ENCODE results near the gene PCGF5. TPM values are rescaled to one million over a fixed set of nuclear protein-coding genes. Genes with fewer than 3 reads are reported as not detected.

Gene PCGF5
- total and polyA plus RNA-seq, 11 donors = 54.2 to 90.7 (median 85.6) TPM

DNA sequence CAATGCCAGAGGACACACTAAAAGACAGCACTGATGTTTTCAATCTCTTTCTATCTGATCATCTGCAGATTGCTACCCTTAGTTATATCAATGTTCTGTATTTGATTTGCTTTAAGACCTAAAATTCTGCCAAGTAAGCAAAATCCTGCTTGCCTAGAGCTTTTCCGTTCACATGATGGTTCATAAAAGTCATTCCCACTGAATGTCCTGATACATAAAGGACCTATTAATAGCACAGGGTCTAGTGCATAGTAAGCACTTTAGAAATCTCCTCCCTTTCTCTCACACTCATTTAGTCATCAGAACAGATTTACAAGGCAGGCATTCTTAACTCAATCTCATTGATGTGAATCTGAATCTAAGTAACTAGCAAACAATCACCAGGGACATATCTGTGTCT is 68.8 kb downstream of the PCGF5 start:
- Histone ChIP-seq H3K4me3 (no peak overlapping the region), H3K4me1 (peaks cover 0 to 45% (median 15%) of the 10 kb centered on the region in 12 donors), H3K27ac (peak overlapping the region in 1 of 12 donors; percentile 0), H3K36me3 (peaks cover 0 to 5% (median 0%) of the 10 kb centered on the region in 9 donors), H3K27me3 (no peaks in the 10 kb centered on the region), H3K9me3 (no peaks in the 10 kb centered on the region)
- intact Hi-C loops (cut with DNase I) = no loop called here
- ATAC-seq (peak in 2 of 4 donors; percentile 26 to 51), DNase-seq (no peak)
- WGBS, 4 donors = 51 to 74% (median 57%) methylated on average over 1 of the region's 1 CpG
- TF ChIP-seq, protein P1, sequence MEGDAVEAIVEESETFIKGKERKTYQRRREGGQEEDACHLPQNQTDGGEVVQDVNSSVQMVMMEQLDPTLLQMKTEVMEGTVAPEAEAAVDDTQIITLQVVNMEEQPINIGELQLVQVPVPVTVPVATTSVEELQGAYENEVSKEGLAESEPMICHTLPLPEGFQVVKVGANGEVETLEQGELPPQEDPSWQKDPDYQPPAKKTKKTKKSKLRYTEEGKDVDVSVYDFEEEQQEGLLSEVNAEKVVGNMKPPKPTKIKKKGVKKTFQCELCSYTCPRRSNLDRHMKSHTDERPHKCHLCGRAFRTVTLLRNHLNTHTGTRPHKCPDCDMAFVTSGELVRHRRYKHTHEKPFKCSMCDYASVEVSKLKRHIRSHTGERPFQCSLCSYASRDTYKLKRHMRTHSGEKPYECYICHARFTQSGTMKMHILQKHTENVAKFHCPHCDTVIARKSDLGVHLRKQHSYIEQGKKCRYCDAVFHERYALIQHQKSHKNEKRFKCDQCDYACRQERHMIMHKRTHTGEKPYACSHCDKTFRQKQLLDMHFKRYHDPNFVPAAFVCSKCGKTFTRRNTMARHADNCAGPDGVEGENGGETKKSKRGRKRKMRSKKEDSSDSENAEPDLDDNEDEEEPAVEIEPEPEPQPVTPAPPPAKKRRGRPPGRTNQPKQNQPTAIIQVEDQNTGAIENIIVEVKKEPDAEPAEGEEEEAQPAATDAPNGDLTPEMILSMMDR (IDR thresholded peaks at IDR 0.05) = no peak
- TF ChIP-seq POLR2A (IDR thresholded peaks at IDR 0.05) = no peak

DNA sequence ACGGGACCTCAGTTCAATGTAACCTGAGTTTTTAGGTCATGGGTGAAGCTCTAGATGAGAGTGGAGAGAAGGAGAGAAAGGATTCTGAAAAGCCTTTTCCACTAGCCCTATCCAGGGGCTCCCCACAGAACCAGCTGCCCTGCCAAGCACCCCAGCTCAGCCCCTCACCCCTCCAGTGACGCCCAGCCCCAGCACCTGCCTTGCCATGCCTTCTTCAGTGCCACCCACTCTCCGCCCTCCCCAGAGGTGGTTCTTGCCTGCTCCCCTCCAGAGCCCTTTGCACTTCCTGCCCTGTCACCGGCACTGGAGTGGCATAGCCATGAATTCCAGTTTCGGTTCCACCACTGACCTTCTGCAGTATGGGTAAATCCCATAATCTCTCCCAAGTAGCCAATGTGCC is 70.1 kb downstream of the PCGF5 start:
- Histone ChIP-seq H3K27ac (no peak overlapping the region), H3K27me3 (peaks cover 0 to 3% (median 0%) of the 10 kb centered on the region in 9 donors), H3K4me1 (peaks cover 0 to 37% (median 14%) of the 10 kb centered on the region in 12 donors), H3K4me3 (no peak overlapping the region), H3K9me3 (no peaks in the 10 kb centered on the region), H3K36me3 (no peaks in the 10 kb centered on the region)
- WGBS, 4 donors = 71 to 94% (median 87%) methylated on average over 5 of the region's 5 CpGs
- DNase-seq = no peak
- no peak for ATAC-seq
- TF ChIP-seq, protein P1 (IDR thresholded peaks at IDR 0.05) = no peak
- no peak for TF ChIP-seq POLR2A (IDR thresholded peaks at IDR 0.05)
- intact Hi-C loops (cut with DNase I) = loop anchor here in 3 of 10 donors (10.0 kb wide), 2 partner anchors 264 to 344 kb away; partner anchors contain the start of gene PPP1R3C (in 2 of the 3)

DNA sequence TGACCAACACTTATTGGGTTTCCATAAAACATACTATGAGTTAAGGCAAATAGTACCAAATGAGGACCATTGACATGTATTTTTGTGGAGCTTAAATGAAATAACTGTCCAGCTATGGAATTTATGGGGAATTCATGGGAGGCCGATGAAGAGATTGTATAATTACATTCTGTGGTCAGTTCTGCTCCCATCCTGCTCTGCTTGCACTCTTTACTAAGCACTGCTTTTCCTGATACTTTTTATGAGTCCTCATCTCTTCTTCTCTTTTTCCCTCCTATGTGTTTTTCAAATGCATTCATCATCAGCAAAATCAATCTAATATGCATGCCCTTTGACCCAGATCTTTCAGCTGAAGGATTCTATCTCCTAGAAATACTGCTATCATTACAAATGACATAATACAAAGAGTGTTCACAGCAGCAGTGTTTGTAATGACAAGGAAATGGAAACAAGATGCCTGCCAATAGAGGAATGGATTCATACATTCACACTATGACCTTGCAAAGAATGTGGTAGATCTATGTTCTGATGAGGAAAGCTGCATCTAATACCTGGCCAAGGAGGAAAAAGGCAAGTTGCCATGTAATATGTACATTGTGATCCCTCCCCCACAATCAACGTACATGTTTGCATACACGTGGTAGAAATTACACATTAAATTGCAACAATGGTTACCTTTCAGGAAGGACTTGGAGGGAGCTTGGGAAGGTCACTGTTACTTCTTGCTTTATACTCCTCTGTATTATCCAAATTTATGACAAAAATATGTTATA is 73.9 kb downstream of the PCGF5 start:
- ATAC-seq (no peak), DNase-seq (no peak)
- TF ChIP-seq, protein P1 (IDR thresholded peaks at IDR 0.05) = no peak
- no peak for TF ChIP-seq POLR2A (IDR thresholded peaks at IDR 0.05)
- peaks cover 0 to 15% (median 9%) of the 10 kb centered on the region in 12 donors for H3K4me1 ChIP-seq
- no peaks in the 10 kb centered on the region for H3K36me3 ChIP-seq
- H3K9me3 ChIP-seq = no peaks in the 10 kb centered on the region
- WGBS, 4 donors = 79 to 90% (median 83%) methylated on average over 3 of the region's 3 CpGs
- no peak overlapping the region for H3K27ac ChIP-seq
- H3K4me3 ChIP-seq = no peak overlapping the region
- intact Hi-C loops (cut with DNase I) = loop anchor here in 3 of 10 donors (10.0 kb wide), 2 partner anchors 260 to 340 kb away; partner anchors contain the start of gene PPP1R3C (in 2 of the 3)
- peaks cover 0 to 5% (median 0%) of the 10 kb centered on the region in 9 donors for H3K27me3 ChIP-seq

DNA sequence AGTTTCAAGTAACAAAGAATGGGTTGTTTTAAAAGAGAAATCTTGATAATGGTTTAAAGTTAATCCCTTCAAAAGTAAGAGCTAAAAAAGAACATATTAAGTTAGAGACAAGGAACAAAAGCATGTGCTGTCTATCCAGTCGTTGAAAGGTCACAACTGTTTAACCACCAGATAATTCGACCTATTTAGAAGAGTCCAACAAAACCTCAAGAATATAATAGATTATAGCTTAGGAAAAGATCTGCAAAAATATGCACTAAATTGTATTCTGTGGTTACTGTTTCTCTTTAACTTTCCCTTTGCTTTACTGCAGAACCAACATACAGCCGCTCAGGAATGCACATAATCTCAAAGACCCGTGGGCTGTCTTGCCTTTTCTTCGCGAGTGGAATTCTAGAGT is 74.9 kb downstream of the PCGF5 start:
- Histone ChIP-seq H3K36me3 (no peaks in the 10 kb centered on the region), H3K4me1 (peaks cover 0 to 10% (median 4%) of the 10 kb centered on the region in 12 donors), H3K27ac (no peak overlapping the region), H3K9me3 (no peaks in the 10 kb centered on the region), H3K27me3 (peaks cover 0 to 5% (median 0%) of the 10 kb centered on the region in 9 donors), H3K4me3 (no peak overlapping the region)
- DNase-seq (no peak), ATAC-seq (no peak)
- WGBS, 4 donors = 82 to 87% (median 86%) methylated on average over 6 of the region's 6 CpGs
- intact Hi-C loops (cut with DNase I) = loop anchor here in 9 of 10 donors (5.0 to 10.0 kb wide), 9 partner anchors 72 to 342 kb away; partner anchors contain the start of gene PPP1R3C (in 2 of the 9)
- no peak for TF ChIP-seq POLR2A (IDR thresholded peaks at IDR 0.05)
- TF ChIP-seq, protein P1 (IDR thresholded peaks at IDR 0.05) = no peak

Data from heart left ventricle (tissue), 16 donors.